PC-3 (cell line): ENCODE measurements around the gene IL17B. TPM values are rescaled to one million over a fixed set of nuclear protein-coding genes. Genes with fewer than 3 reads are reported as not detected.

ENCODE experiments used
- ATAC-seq: fragments of 200-7000 bp; cut with Tn5 transposase; 2 replicates; pipeline ENCODE4 v1.9.1; 2020; ENCODE audit warnings: mild to moderate bottlenecking, moderate library complexity
- BruUV-seq: library from RNA; stranded (reverse); fragments of 400-500 nt; replicated peaks from 2 replicates; lab custom pipeline; 2021; lab: Mats Ljungman, UMichigan
- CTCF ChIA-PET: fragments of 300-600 bp; sonication (Branson Sonifier 250); formaldehyde crosslinking; loops from one replicate; lab custom pipeline; 2022; ENCODE audit warnings: antibody characterized with exemption; lab: Charles Lee
- POLR2A ChIA-PET: fragments of 300-600 bp; sonication (Branson Sonifier 250); formaldehyde crosslinking; loops from one replicate; lab custom pipeline; 2022; ENCODE audit warnings: antibody characterized with exemption; ENCODE audit not compliant: unreplicated experiment; lab: Charles Lee
- DNase-seq: peaks from one replicate; pipeline ENCODE4 v3.0.0-alpha.2; 2015
- H2AFZ ChIP-seq: fragments of 300-600 bp; sonication (generic); 2 replicates; pipeline ENCODE4 v1.6.0; 2016; ENCODE audit warnings: antibody characterized with exemption, low read length
- H3F3A ChIP-seq: fragments of 300-600 bp; sonication (generic); one replicate; pipeline ENCODE4 v1.6.0; 2017; ENCODE audit warnings: antibody characterized with exemption, low read length, control low read depth, mild to moderate bottlenecking; ENCODE audit not compliant: unreplicated experiment
- H3K27ac ChIP-seq: fragments of 300-600 bp; sonication (generic); 2 replicates; pipeline ENCODE4 v1.5.1; 2016; ENCODE audit warnings: mild to moderate bottlenecking, low read length
- H3K27me3 ChIP-seq: fragments of 300-600 bp; sonication (generic); 2 replicates; pipeline ENCODE4 v1.6.1; 2016; ENCODE audit warnings: low read length, mixed read lengths
- H3K36me3 ChIP-seq: fragments of 300-600 bp; sonication (generic); 2 replicates; pipeline ENCODE4 v1.6.1; 2016; ENCODE audit warnings: low read depth, mixed run types, low read length, mixed read lengths
- H3K4me1 ChIP-seq: fragments of 300-600 bp; sonication (generic); 2 replicates; pipeline ENCODE4 v1.5.1; 2016; ENCODE audit warnings: low read length; ENCODE audit not compliant: insufficient read depth
- H3K4me2 ChIP-seq: fragments of 300-600 bp; sonication (generic); 2 replicates; pipeline ENCODE4 v1.6.0; 2016; ENCODE audit warnings: low read length
- H3K4me3 ChIP-seq: fragments of 300-600 bp; sonication (generic); 2 replicates; pipeline ENCODE4 v1.5.1; 2016; ENCODE audit warnings: mild to moderate bottlenecking, low read length, mixed read lengths
- H3K79me2 ChIP-seq: fragments of 300-600 bp; sonication (generic); 2 replicates; pipeline ENCODE4 v1.6.1; 2017; ENCODE audit warnings: low read length, mixed read lengths
- H3K9ac ChIP-seq: fragments of 300-600 bp; sonication (generic); 2 replicates; pipeline ENCODE4 v1.6.0; 2016; ENCODE audit warnings: mild to moderate bottlenecking, low read length
- H3K9me2 ChIP-seq: fragments of 300-600 bp; sonication (generic); replicated peaks from 2 replicates; pipeline ENCODE4 v1.6.1; 2016; ENCODE audit warnings: mixed run types, low read length, mixed read lengths
- H3K9me3 ChIP-seq: fragments of 300-600 bp; sonication (generic); 2 replicates; pipeline ENCODE4 v1.6.1; 2016; ENCODE audit warnings: low read length, mixed read lengths
- H4K20me1 ChIP-seq: fragments of 300-600 bp; sonication (generic); 2 replicates; pipeline ENCODE4 v1.6.1; 2016; ENCODE audit warnings: low read length, mixed read lengths
- CTCF ChIP-seq: fragments of 300-600 bp; sonication (generic); conservative IDR thresholded peaks from 2 replicates; pipeline ENCODE4 v1.5.1; 2017; ENCODE audit warnings: antibody characterized with exemption, low read depth, mild to moderate bottlenecking, low read length
- EZH2 ChIP-seq: fragments of 300-600 bp; sonication (generic); IDR thresholded peaks from one replicate; pipeline ENCODE4 v1.6.1; 2017; ENCODE audit warnings: antibody characterized with exemption, mild to moderate bottlenecking, low read length; ENCODE audit not compliant: unreplicated experiment
- EZH2phosphoT487 ChIP-seq: fragments of 300-600 bp; sonication (generic); IDR thresholded peaks from 2 replicates; pipeline ENCODE4 v1.6.1; 2018; ENCODE audit warnings: mild to moderate bottlenecking, antibody characterized with exemption, low read length, borderline replicate concordance
- intact Hi-C: fragments of 100-400 bp; cut with micrococcal nuclease; formaldehyde crosslinking; loops from 2 replicates; pipeline ENCODE4 v1.9.0; 2023
- total RNA-seq: library from RNA; depleted of rRNA; stranded (reverse); fragments of >200 nt; gene quantifications from 2 replicates; pipeline ENCODE4 v1.2.3, GENCODE V29; 2014

IL17B gene
- total RNA-seq, 1 experiment from 2014 or later = not detected

- 0 out of 2 replicates have a peak, but pooled peaks cover 6% of the 10 kb centered on the region for H4K20me1 ChIP-seq
- H3K4me3 ChIP-seq = no peak overlapping the region
- no TSS peak for BruUV-seq
- no peaks in the 10 kb centered on the region for H3K9me3 ChIP-seq
- no peak for DNase-seq
- peaks cover 35% of the 10 kb centered on the region for H3K79me2 ChIP-seq
- no peak overlapping the region for H3K9ac ChIP-seq
- ChIA-PET POLR2A (interaction anchor here (0.6 kb wide), 1 partner anchor 11 kb away, joined by 3 read pairs; no protein-coding TSS in a partner anchor), CTCF (no interaction called here)
- H3K4me2 ChIP-seq = no peak overlapping the region
- H3K27me3 ChIP-seq = no peaks in the 10 kb centered on the region
- H3K9me2 ChIP-seq = no peaks in the 10 kb centered on the region
- H3K36me3 ChIP-seq = peaks cover 49% of the 10 kb centered on the region
- H3K27ac ChIP-seq = no peak overlapping the region
- no peak overlapping the region for H2AFZ ChIP-seq
- peaks cover 15% of the 10 kb centered on the region for H3K4me1 ChIP-seq
- intact Hi-C loops = no loop called here
- H3F3A ChIP-seq = no peaks in the 10 kb centered on the region
- ATAC-seq = no peak
- TF ChIP-seq EZH2 (no peak), CTCF (no peak), EZH2phosphoT487 (no peak)
Observed at GRCh38 chr5:149355688-149356087, 23.4 kb downstream of the IL17B start.

- Histone ChIP-seq H3K9me2 (no peaks in the 10 kb centered on the region), H3K4me2 (no peak overlapping the region), H3K9me3 (no peaks in the 10 kb centered on the region), H4K20me1 (0 out of 2 replicates have a peak, but pooled peaks cover 6% of the 10 kb centered on the region), H3K27me3 (no peaks in the 10 kb centered on the region), H3K36me3 (peaks cover 66% of the 10 kb centered on the region), H3K4me1 (peaks cover 13% of the 10 kb centered on the region), H2AFZ (no peak overlapping the region), H3F3A (no peaks in the 10 kb centered on the region), H3K9ac (no peak overlapping the region), H3K79me2 (peaks cover 51% of the 10 kb centered on the region), H3K27ac (no peak overlapping the region), H3K4me3 (no peak overlapping the region)
- no peak for DNase-seq
- CTCF ChIA-PET = no interaction called here
- no TSS peak for BruUV-seq
- intact Hi-C loops = no loop called here
- POLR2A ChIA-PET = no interaction called here
- no peak for TF ChIP-seq EZH2phosphoT487
- no peak for TF ChIP-seq EZH2
- no peak for TF ChIP-seq CTCF
- ATAC-seq = no peak
Observed at GRCh38 chr5:149353911-149354310, 25.2 kb downstream of the IL17B start.

GRCh38 chr5:149352169-149352568, 26.9 kb downstream of the IL17B start:
- H3K36me3 ChIP-seq = peaks cover 84% of the 10 kb centered on the region
- no TSS peak for BruUV-seq

More at GRCh38 chr5:149352169-149352568, 26.9 kb downstream of the IL17B start:
- Histone ChIP-seq H3K4me2 (no peak overlapping the region), H3K9ac (no peak overlapping the region), H3K27me3 (no peaks in the 10 kb centered on the region), H4K20me1 (peaks cover 17% of the 10 kb centered on the region), H3K4me1 (peaks cover 13% of the 10 kb centered on the region), H3K9me3 (no peaks in the 10 kb centered on the region), H2AFZ (no peak overlapping the region), H3K27ac (no peak overlapping the region), H3K4me3 (no peak overlapping the region), H3K79me2 (peaks cover 62% of the 10 kb centered on the region), H3K9me2 (no peaks in the 10 kb centered on the region), H3F3A (no peaks in the 10 kb centered on the region)
- no peak for ATAC-seq
- POLR2A ChIA-PET = no interaction called here
- CTCF ChIA-PET = no interaction called here
- TF ChIP-seq CTCF = no peak
- TF ChIP-seq EZH2 = no peak
- TF ChIP-seq EZH2phosphoT487 = no peak
- intact Hi-C loops = no loop called here
- no peak for DNase-seq
